Measurements from ENCODE around the gene HCFC1. TPM values are rescaled to one million over a fixed set of nuclear protein-coding genes. Genes with fewer than 3 reads are reported as not detected.

Gene HCFC1
- total RNA-seq, 1 donor from 2014 or later = 84.0 TPM

DNA sequence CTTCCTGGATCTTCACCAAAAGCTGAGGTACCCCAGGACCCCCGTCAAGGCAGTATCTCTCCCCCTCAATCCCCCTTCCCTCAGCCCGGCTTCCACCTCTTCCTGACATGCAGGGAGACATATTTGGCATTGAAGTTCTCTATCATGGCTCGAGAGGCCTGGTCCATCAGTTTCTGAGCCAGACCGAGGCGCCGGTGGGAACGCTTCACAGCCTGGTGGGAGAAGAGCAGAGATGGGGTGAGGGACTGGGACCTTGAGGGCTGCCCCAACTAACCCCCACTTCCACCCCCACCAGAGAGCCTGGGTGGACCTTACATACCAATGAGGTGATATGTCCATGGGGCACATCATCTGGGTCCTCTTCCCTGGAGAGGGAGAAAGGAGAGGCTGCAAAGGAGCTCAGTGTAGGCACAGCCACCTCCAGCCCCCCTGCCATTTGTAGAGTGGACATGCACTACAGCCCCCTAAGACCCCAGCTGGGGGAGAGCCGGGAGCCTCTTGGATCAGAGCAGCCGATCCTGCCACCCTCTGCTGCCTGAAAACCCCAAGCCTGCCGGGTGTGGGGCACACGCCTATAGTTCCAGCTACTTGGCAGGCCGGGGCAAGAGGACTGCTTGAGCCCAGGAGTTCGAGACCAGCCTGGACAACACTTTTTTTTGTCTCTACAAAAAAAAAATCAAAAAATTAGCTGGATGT lies 39.2 kb downstream of the HCFC1 start:
- H3K27ac Mint-ChIP-seq (ENCODE audit: unreplicated experiment) = no peak overlapping the region
- H3K9me3 Mint-ChIP-seq (ENCODE audit: unreplicated experiment) = peaks cover 2% of the 10 kb centered on the region
- H3K4me1 Mint-ChIP-seq (ENCODE audit: low read depth, unreplicated experiment) = peaks cover 2% of the 10 kb centered on the region
- no peak for DNase-seq
- H3K36me3 Mint-ChIP-seq (ENCODE audit: unreplicated experiment) = no peaks in the 10 kb centered on the region
- H3K4me3 Mint-ChIP-seq (ENCODE audit: unreplicated experiment) = no peak overlapping the region
- TF ChIP-seq, protein P1, sequence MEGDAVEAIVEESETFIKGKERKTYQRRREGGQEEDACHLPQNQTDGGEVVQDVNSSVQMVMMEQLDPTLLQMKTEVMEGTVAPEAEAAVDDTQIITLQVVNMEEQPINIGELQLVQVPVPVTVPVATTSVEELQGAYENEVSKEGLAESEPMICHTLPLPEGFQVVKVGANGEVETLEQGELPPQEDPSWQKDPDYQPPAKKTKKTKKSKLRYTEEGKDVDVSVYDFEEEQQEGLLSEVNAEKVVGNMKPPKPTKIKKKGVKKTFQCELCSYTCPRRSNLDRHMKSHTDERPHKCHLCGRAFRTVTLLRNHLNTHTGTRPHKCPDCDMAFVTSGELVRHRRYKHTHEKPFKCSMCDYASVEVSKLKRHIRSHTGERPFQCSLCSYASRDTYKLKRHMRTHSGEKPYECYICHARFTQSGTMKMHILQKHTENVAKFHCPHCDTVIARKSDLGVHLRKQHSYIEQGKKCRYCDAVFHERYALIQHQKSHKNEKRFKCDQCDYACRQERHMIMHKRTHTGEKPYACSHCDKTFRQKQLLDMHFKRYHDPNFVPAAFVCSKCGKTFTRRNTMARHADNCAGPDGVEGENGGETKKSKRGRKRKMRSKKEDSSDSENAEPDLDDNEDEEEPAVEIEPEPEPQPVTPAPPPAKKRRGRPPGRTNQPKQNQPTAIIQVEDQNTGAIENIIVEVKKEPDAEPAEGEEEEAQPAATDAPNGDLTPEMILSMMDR (IDR thresholded peaks at IDR 0.05; ENCODE audit: partially characterized antibody, unreplicated experiment) = no peak
- H3K27me3 Mint-ChIP-seq (ENCODE audit: unreplicated experiment) = peaks cover 3% of the 10 kb centered on the region

DNA sequence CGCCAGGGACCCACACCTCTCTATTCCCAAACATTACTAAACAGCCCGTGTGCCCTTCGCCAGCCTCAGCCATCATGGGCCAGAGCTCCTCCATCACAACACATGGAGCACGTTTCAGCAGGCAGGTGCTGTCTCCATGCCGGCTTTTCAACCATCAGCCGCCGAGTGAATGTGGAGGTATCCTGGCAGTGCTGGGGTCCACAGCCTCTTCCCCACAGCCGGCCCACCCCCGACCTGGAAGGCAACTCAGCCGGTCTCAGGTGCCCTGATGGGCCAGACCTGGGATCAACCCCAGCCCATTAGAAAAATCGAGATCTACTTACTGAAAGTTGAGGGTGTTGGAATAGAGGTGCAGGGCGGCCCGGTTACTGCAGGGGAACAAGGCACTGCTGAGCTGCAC lies 39.9 kb downstream of the HCFC1 start:
- H3K4me3 Mint-ChIP-seq (ENCODE audit: unreplicated experiment) = no peak overlapping the region
- peaks cover 2% of the 10 kb centered on the region for H3K4me1 Mint-ChIP-seq (ENCODE audit: low read depth, unreplicated experiment)
- H3K36me3 Mint-ChIP-seq (ENCODE audit: unreplicated experiment) = no peaks in the 10 kb centered on the region
- H3K27me3 Mint-ChIP-seq (ENCODE audit: unreplicated experiment) = peaks cover 6% of the 10 kb centered on the region
- TF ChIP-seq, protein P1 (IDR thresholded peaks at IDR 0.05; ENCODE audit: partially characterized antibody, unreplicated experiment) = no peak
- no peak for DNase-seq
- no peak overlapping the region for H3K27ac Mint-ChIP-seq (ENCODE audit: unreplicated experiment)
- H3K9me3 Mint-ChIP-seq (ENCODE audit: unreplicated experiment) = peaks cover 3% of the 10 kb centered on the region

GRCh38 chrX:153931151-153931550 lies 40.5 kb downstream of the HCFC1 start:
- no peak for DNase-seq
- TF ChIP-seq, protein P1 (IDR thresholded peaks at IDR 0.05; ENCODE audit: partially characterized antibody, unreplicated experiment) = no peak
- Mint-ChIP-seq H3K4me1 (ENCODE audit: low read depth, unreplicated experiment) (peaks cover 2% of the 10 kb centered on the region), H3K27ac (ENCODE audit: unreplicated experiment) (no peak overlapping the region), H3K36me3 (ENCODE audit: unreplicated experiment) (no peaks in the 10 kb centered on the region), H3K9me3 (ENCODE audit: unreplicated experiment) (peaks cover 3% of the 10 kb centered on the region), H3K4me3 (ENCODE audit: unreplicated experiment) (no peak overlapping the region), H3K27me3 (ENCODE audit: unreplicated experiment) (peaks cover 6% of the 10 kb centered on the region)

GRCh38 chrX:153930011-153930910 lies 41.4 kb downstream of the HCFC1 start:
- Mint-ChIP-seq H3K9me3 (ENCODE audit: unreplicated experiment) (peaks cover 2% of the 10 kb centered on the region), H3K4me1 (ENCODE audit: low read depth, unreplicated experiment) (peaks cover 2% of the 10 kb centered on the region), H3K36me3 (ENCODE audit: unreplicated experiment) (no peaks in the 10 kb centered on the region), H3K27me3 (ENCODE audit: unreplicated experiment) (peaks cover 3% of the 10 kb centered on the region), H3K4me3 (ENCODE audit: unreplicated experiment) (no peak overlapping the region), H3K27ac (ENCODE audit: unreplicated experiment) (no peak overlapping the region)
- TF ChIP-seq, protein P1 (IDR thresholded peaks at IDR 0.05; ENCODE audit: partially characterized antibody, unreplicated experiment) = no peak
- no peak for DNase-seq

- no peak overlapping the region for H3K4me3 Mint-ChIP-seq (ENCODE audit: unreplicated experiment)
- peaks cover 2% of the 10 kb centered on the region for H3K9me3 Mint-ChIP-seq (ENCODE audit: unreplicated experiment)
- H3K27ac Mint-ChIP-seq (ENCODE audit: unreplicated experiment) = peak overlapping the region; percentile 94
- DNase-seq = no peak
- TF ChIP-seq, protein P1 (IDR thresholded peaks at IDR 0.05; ENCODE audit: partially characterized antibody, unreplicated experiment) = no peak
- H3K27me3 Mint-ChIP-seq (ENCODE audit: unreplicated experiment) = peaks cover 3% of the 10 kb centered on the region
- no peaks in the 10 kb centered on the region for H3K36me3 Mint-ChIP-seq (ENCODE audit: unreplicated experiment)
- H3K4me1 Mint-ChIP-seq (ENCODE audit: low read depth, unreplicated experiment) = peaks cover 2% of the 10 kb centered on the region
These were observed 42.0 kb downstream of the HCFC1 start for GRCh38 chrX:153929576-153929975.

All from glutamatergic neuron (in vitro differentiated cells).